B cell (primary cell): ENCODE measurements around the gene TMEM131. TPM values are rescaled to one million over a fixed set of nuclear protein-coding genes. Genes with fewer than 3 reads are reported as not detected.

Experiments
- ATAC-seq: fragments of 200-7000 bp; cut with Tn5 transposase; one replicate; pipeline ENCODE4 v1.10.0; 2021; ENCODE audit warnings: low read depth, mild to moderate bottlenecking, moderate number of reproducible peaks, moderate library complexity
- CTCF ChIA-PET: fragments of 350-600 bp; sonication (Branson Sonifier 250); formaldehyde crosslinking; loops from one replicate; lab custom pipeline; 2021; ENCODE audit warnings: antibody characterized with exemption, inconsistent platforms; lab: Charles Lee
- POLR2A ChIA-PET: fragments of 350-600 bp; sonication (Branson Sonifier 250); formaldehyde crosslinking; loops from one replicate; lab custom pipeline; 2021; ENCODE audit warnings: antibody characterized with exemption; lab: Charles Lee
- DNase-seq: peaks from one replicate; pipeline ENCODE4 v3.0.0; 2013
- H2AFZ ChIP-seq: 2 replicates; pipeline ENCODE4 v1.6.1; 2012; ENCODE audit warnings: mild to moderate bottlenecking, low read depth, low read length; ENCODE audit not compliant: insufficient read depth, poor library complexity, severe bottlenecking
- H3K27ac ChIP-seq, 2 donors: 1 replicate in 1 of 2; 2 replicates in 1 of 2; pipeline ENCODE4 v1.5.1; 2012 to 2013; ENCODE audit warnings: low read length in 2 of 2, mild to moderate bottlenecking in 2 of 2, moderate library complexity in 1 of 2
- H3K27me3 ChIP-seq, 4 experiments: fragments of 200-600 bp in 1 of 4; sonication (generic) in 1 of 4; replicated peaks in 1 of 4; 1 replicate in 2 of 4; 2 replicates in 2 of 4; pipeline versions ENCODE4 v1.6.1 to v1.7.0; 2013 to 2016; ENCODE audit warnings: low read length in 3 of 4, mild to moderate bottlenecking in 2 of 4, mixed read lengths in 1 of 4, moderate library complexity in 1 of 4; ENCODE audit not compliant: insufficient read depth in 4 of 4, control insufficient read depth in 3 of 4; ENCODE audit errors: control extremely low read depth in 1 of 4
- H3K36me3 ChIP-seq, 2 experiments: replicated peaks in 1 of 2; 1 replicate in 1 of 2; 2 replicates in 1 of 2; pipeline versions ENCODE4 v1.6.1 to v1.7.1; 2013; ENCODE audit warnings: low read length in 1 of 2; ENCODE audit not compliant: insufficient read depth in 2 of 2, control insufficient read depth in 1 of 2; ENCODE audit errors: control extremely low read depth in 1 of 2, extremely low read depth in 1 of 2
- H3K4me1 ChIP-seq, 2 donors: fragments of 200-600 bp in 1 of 2; sonication (generic) in 1 of 2; 1 replicate in 1 of 2; 2 replicates in 1 of 2; pipeline versions ENCODE4 v1.5.1 to v1.6.1; 2013 to 2017; ENCODE audit warnings: low read length in 2 of 2; ENCODE audit not compliant: control insufficient read depth in 2 of 2, insufficient read depth in 2 of 2
- H3K4me2 ChIP-seq: replicated peaks from 2 replicates; pipeline ENCODE3; 2012; ENCODE audit warnings: mild to moderate bottlenecking, low read depth, low read length; ENCODE audit not compliant: poor library complexity, severe bottlenecking
- H3K4me3 ChIP-seq, 5 experiments: fragments of 200-600 bp in 1 of 5; sonication (generic) in 1 of 5; 1 replicate in 3 of 5; 2 replicates in 2 of 5; pipeline versions ENCODE4 v1.5.1 to v1.7.0; 2011 to 2016; ENCODE audit warnings: low read length in 4 of 5, mild to moderate bottlenecking in 4 of 5, low read depth in 2 of 5, control low read depth in 1 of 5, moderate library complexity in 1 of 5; ENCODE audit not compliant: insufficient read depth in 1 of 5; ENCODE audit errors: control extremely low read depth in 1 of 5, extremely low read depth in 1 of 5
- H3K79me2 ChIP-seq: fragments of 200-600 bp; sonication (generic); one replicate; pipeline ENCODE4 v1.6.0; 2016; ENCODE audit warnings: low read length; ENCODE audit not compliant: control insufficient read depth, insufficient read depth
- H3K9ac ChIP-seq: fragments of 200-600 bp; sonication (generic); 2 replicates; pipeline ENCODE4 v1.6.1; 2017; ENCODE audit warnings: mild to moderate bottlenecking, low read length, moderate library complexity
- H3K9me3 ChIP-seq, 3 donors: one replicate each; pipeline versions ENCODE4 v1.6.1 to v1.7.1; 2013; ENCODE audit warnings: low read length in 2 of 3; ENCODE audit not compliant: control insufficient read depth in 2 of 3, insufficient read depth in 1 of 3; ENCODE audit errors: control extremely low read depth in 1 of 3
- H4K20me1 ChIP-seq: 2 replicates; pipeline ENCODE4 v1.6.0; 2012; ENCODE audit warnings: mild to moderate bottlenecking, low read length; ENCODE audit not compliant: insufficient read depth, control insufficient read depth, poor library complexity, severe bottlenecking
- H3K27ac Mint-ChIP-seq: one replicate; pipeline ENCODE4 v1.8.0; 2021; ENCODE audit warnings: mixed read lengths
- H3K27me3 Mint-ChIP-seq: one replicate; pipeline ENCODE4 v1.8.0; 2021; ENCODE audit warnings: mixed read lengths
- H3K4me1 Mint-ChIP-seq: one replicate; pipeline ENCODE4 v1.8.0; 2021; ENCODE audit warnings: mixed read lengths
- H3K4me3 Mint-ChIP-seq: one replicate; pipeline ENCODE4 v1.8.0; 2021; ENCODE audit warnings: mixed read lengths
- H3K9me3 Mint-ChIP-seq: one replicate; pipeline ENCODE4 v1.8.0; 2022; ENCODE audit warnings: mixed read lengths; ENCODE audit not compliant: insufficient read depth
- CTCF ChIP-seq: fragments of 200-600 bp; IDR thresholded peaks from one replicate; pipeline ENCODE4 v1.8.0; 2022; ENCODE audit warnings: antibody characterized with exemption, mild to moderate bottlenecking
- EZH2 ChIP-seq: IDR thresholded peaks from 2 replicates; pipeline ENCODE4 v1.6.1; 2012; ENCODE audit warnings: borderline replicate concordance, low read depth, mild to moderate bottlenecking, moderate library complexity, low read length; ENCODE audit not compliant: insufficient read depth, poor library complexity, severe bottlenecking
- whole genome bisulfite sequencing: methylation state at CpG from one replicate; pipeline ENCODE4 v1.1.5; 2013; ENCODE audit warnings: missing lambda C conversion rate; ENCODE audit not compliant: insufficient coverage; 5-methylcytosine and 5-hydroxymethylcytosine counted together
- intact Hi-C: fragments of 100-400 bp; cut with micrococcal nuclease; formaldehyde crosslinking; loops from one replicate; pipeline ENCODE4 v1.10.0; 2022
- polyA plus RNA-seq: library from polyadenylated mRNA; depleted of rRNA; stranded (reverse); fragments of >200 nt; gene quantifications from 2 replicates; pipeline ENCODE4 v1.2.3, GENCODE V29; 2012
- total RNA-seq, 2 donors: library from RNA; stranded (reverse); fragments of 120-200 nt in 1 of 2; gene quantifications; 1 replicate in 1 of 2; 2 replicates in 1 of 2; pipeline versions ENCODE4 v1.2.3 to v1.2.4, GENCODE V29; 2013 to 2022

TMEM131 gene
- total and polyA plus RNA-seq, 2 donors (not counting 1 experiment from before 2014, with no cell fraction given) = 24.3 to 101 TPM

- peaks cover 0 to under 1% of the 10 kb centered on the region in 2 experiments for H3K36me3 ChIP-seq
- no peaks in the 10 kb centered on the region for H3K27me3 Mint-ChIP-seq
- WGBS = no CpG with 5 or more reads among the region's 1 CpG
- no peak overlapping the region for H3K9ac ChIP-seq
- no peaks in the 10 kb centered on the region for H3K9me3 ChIP-seq
- peaks cover 98% of the 10 kb centered on the region for H3K79me2 ChIP-seq
- H3K27ac ChIP-seq = peak overlapping the region in 1 of 2 donors; percentile 27
- intact Hi-C loops = loop anchor here (2.0 to 5.0 kb wide), 2 partner anchors 45 to 83 kb away; partner anchors contain the start of gene TMEM131
- peaks cover 64 to 73% of the 10 kb centered on the region in 2 donors for H3K4me1 ChIP-seq
- H3K27ac Mint-ChIP-seq = no peak overlapping the region
- H3K27me3 ChIP-seq = no peaks in the 10 kb centered on the region
- no peak overlapping the region for H2AFZ ChIP-seq
- H3K9me3 Mint-ChIP-seq = no peaks in the 10 kb centered on the region
- peak overlapping the region; percentile 43 for H3K4me2 ChIP-seq
- ChIA-PET CTCF (no interaction called here), POLR2A (interaction anchor here (0.9 kb wide), 1 partner anchor 83 kb away, joined by 4 read pairs; no protein-coding TSS in a partner anchor)
- peak overlapping the region; percentile 0 for H3K4me3 Mint-ChIP-seq
- H3K4me1 Mint-ChIP-seq = peaks cover 89% of the 10 kb centered on the region
- TF ChIP-seq EZH2 (no peak), CTCF (no peak)
- no peak for DNase-seq
- ATAC-seq = no peak
- H3K4me3 ChIP-seq = no peak overlapping the region
- peaks cover 60% of the 10 kb centered on the region for H4K20me1 ChIP-seq
Observed at GRCh38 chr2:97911922-97912575, 83.7 kb downstream of the TMEM131 start.
